Medulla oblongata (tissue), 1 donor: ENCODE data around the gene TMEM144.

Experiments
- DNase-seq: peaks from one replicate; pipeline ENCODE4 v3.0.0-alpha.2; 2015; ENCODE audit errors: extremely low spot score

Gene TMEM144

GRCh38 chr4:158297866-158298265 is 87.6 kb downstream of the TMEM144 start:
- no peak for DNase-seq

GRCh38 chr4:158299459-158300007 is 89.2 kb downstream of the TMEM144 start:
- no peak for DNase-seq

- no peak for DNase-seq
Observed at GRCh38 chr4:158300012-158300411, 89.7 kb downstream of the TMEM144 start.

- no peak for DNase-seq
Observed at GRCh38 chr4:158302076-158302866, 92.0 kb downstream of the TMEM144 start.

- no peak for DNase-seq
Observed at GRCh38 chr4:158304694-158305093, 94.4 kb downstream of the TMEM144 start.
